ENCODE measurements around the gene KRTAP10-6. TPM values are rescaled to one million over a fixed set of nuclear protein-coding genes. Genes with fewer than 3 reads are reported as not detected.
"Not testable (repeated sequence)": the region's sequence is repeated elsewhere in the genome, so short reads cannot be mapped to it uniquely, and the experiment has no call there.

The KRTAP10-6 gene
- total RNA-seq, 1 donor from 2014 or later, result not detected

- DNase-seq (ENCODE audit: extremely low read depth, low read depth, low spot score), result no peak
Measured at GRCh38 chr21:44579833-44580144, 12.5 kb downstream of the KRTAP10-6 start.

GRCh38 chr21:44579056-44579832 is 13.1 kb downstream of the KRTAP10-6 start:
- DNase-seq (ENCODE audit: extremely low read depth, low read depth, low spot score), result no peak

- DNase-seq (ENCODE audit: extremely low read depth, low read depth, low spot score), result no peak
Measured at GRCh38 chr21:44578371-44579055, 13.8 kb downstream of the KRTAP10-6 start.

GRCh38 chr21:44576025-44576420 is 16.3 kb downstream of the KRTAP10-6 start:
- no peak for DNase-seq (ENCODE audit: extremely low read depth, low read depth, low spot score)

- DNase-seq (ENCODE audit: extremely low read depth, low read depth, low spot score), result no peak
Measured at GRCh38 chr21:44575307-44576024, 16.8 kb downstream of the KRTAP10-6 start.

- no peak for DNase-seq (ENCODE audit: extremely low read depth, low read depth, low spot score)
Measured at GRCh38 chr21:44574457-44575306, 17.6 kb downstream of the KRTAP10-6 start.

- DNase-seq (ENCODE audit: extremely low read depth, low read depth, low spot score), result not testable (repeated sequence)
Measured at GRCh38 chr21:44573630-44574456, 18.5 kb downstream of the KRTAP10-6 start, which contains the start of gene KRTAP10-4. Gene KRTAP10-4, plus strand, starts transcription at chr21:44573729. Its CDS starts 30 bp downstream, at chr21:44573759.

GRCh38 chr21:44572959-44573583 is 19.2 kb downstream of the KRTAP10-6 start:
- no peak for DNase-seq (ENCODE audit: extremely low read depth, low read depth, low spot score)

GRCh38 chr21:44571844-44572782 is 20.2 kb downstream of the KRTAP10-6 start:
- no peak for DNase-seq (ENCODE audit: extremely low read depth, low read depth, low spot score)

GRCh38 chr21:44571296-44571695 is 21.0 kb downstream of the KRTAP10-6 start:
- DNase-seq (ENCODE audit: extremely low read depth, low read depth, low spot score), result no peak

GRCh38 chr21:44569861-44570517 is 22.3 kb downstream of the KRTAP10-6 start:
- no peak for DNase-seq (ENCODE audit: extremely low read depth, low read depth, low spot score)

- DNase-seq (ENCODE audit: extremely low read depth, low read depth, low spot score), result no peak
Measured at GRCh38 chr21:44568667-44569556, 23.4 kb downstream of the KRTAP10-6 start.

- DNase-seq (ENCODE audit: extremely low read depth, low read depth, low spot score), result no peak
Measured at GRCh38 chr21:44568261-44568660, 24.0 kb downstream of the KRTAP10-6 start.

- no peak for DNase-seq (ENCODE audit: extremely low read depth, low read depth, low spot score)
Measured at GRCh38 chr21:44567481-44568171, 24.7 kb downstream of the KRTAP10-6 start.

GRCh38 chr21:44566403-44566802 is 25.9 kb downstream of the KRTAP10-6 start:
- no peak for DNase-seq (ENCODE audit: extremely low read depth, low read depth, low spot score)
